Sigmoid colon (tissue), 4 donors: Measurements from ENCODE around the gene TSPAN15.

Experiments
- CTCF ChIP-seq, 4 experiments: fragments of 450-650 bp in 3 of 4; fragments of 200-600 bp in 1 of 4; IDR thresholded peaks; one replicate each; pipeline ENCODE4 v1.5.1; 2016 to 2019; ENCODE audit warnings: antibody characterized with exemption in 4 of 4, mild to moderate bottlenecking in 3 of 4, moderate library complexity in 2 of 4
- EP300 ChIP-seq, 4 donors: sonication (generic); formaldehyde crosslinking; IDR thresholded peaks; one replicate each; pipeline ENCODE4 v1.6.1; 2017; ENCODE audit warnings: antibody characterized with exemption in 4 of 4
- POLR2AphosphoS5 ChIP-seq, 4 donors: sonication (generic); formaldehyde crosslinking; IDR thresholded peaks; one replicate each; pipeline ENCODE4 v1.6.1; 2017; ENCODE audit warnings: antibody characterized with exemption in 4 of 4

- TF ChIP-seq CTCF (IDR thresholded peaks at IDR 0.05) = no peak
- peak in 1 of 4 donors; percentile 20 for TF ChIP-seq EP300 (IDR thresholded peaks at IDR 0.05)
- TF ChIP-seq POLR2AphosphoS5 (IDR thresholded peaks at IDR 0.05) = peak; percentile 39 to 77 (median 60)
Measured at GRCh38 chr10:69479240-69480067, 28.2 kb downstream of the TSPAN15 start.
